ENCODE measurements around the gene OR13C9.
"Not testable (repeated sequence)": the region's sequence is repeated elsewhere in the genome, so short reads cannot be mapped to it uniquely, and the experiment has no call there.

OR13C9 gene

GRCh38 chr9:104618104-104618503, at the start of gene OR13C9:
TSS of gene OR13C9 (minus strand) at chr9:104618204. CDS start at chr9:104618204, 0 bp downstream.
- DNase-seq (ENCODE audit: low spot score), result no peak

- no peak for DNase-seq (ENCODE audit: low spot score)
These were observed 40.6 kb upstream of the OR13C9 start for GRCh38 chr9:104658496-104659195.

- DNase-seq (ENCODE audit: low spot score), result no peak
These were observed 17.5 kb upstream of the OR13C9 start for GRCh38 chr9:104635456-104635855.

- DNase-seq (ENCODE audit: low spot score), result no peak
These were observed 16.0 kb upstream of the OR13C9 start for GRCh38 chr9:104633976-104634520.

GRCh38 chr9:104625964-104626363, 8.0 kb upstream of the OR13C9 start:
- not testable (repeated sequence) for DNase-seq (ENCODE audit: low spot score)

- no peak for DNase-seq (ENCODE audit: low spot score)
These were observed 586 bp downstream of the OR13C9 start for GRCh38 chr9:104617418-104617817.

GRCh38 chr9:104611213-104611612, 6.8 kb downstream of the OR13C9 start:
- no peak for DNase-seq (ENCODE audit: low spot score)

GRCh38 chr9:104608336-104608735, 9.7 kb downstream of the OR13C9 start:
- no peak for DNase-seq (ENCODE audit: low spot score)

GRCh38 chr9:104606152-104606551, 11.9 kb downstream of the OR13C9 start:
- DNase-seq (ENCODE audit: low spot score), result no peak

GRCh38 chr9:104605527-104605926, 12.5 kb downstream of the OR13C9 start, which contains the start of gene OR13C2:
TSS of gene OR13C2 (minus strand) at chr9:104605627. CDS start at chr9:104605627, 0 bp downstream.
- not testable (repeated sequence) for DNase-seq (ENCODE audit: low spot score)

- no peak for DNase-seq (ENCODE audit: low spot score)
These were observed 13.2 kb downstream of the OR13C9 start for GRCh38 chr9:104604801-104605200.

- DNase-seq (ENCODE audit: low spot score), result not testable (repeated sequence)
These were observed 18.7 kb downstream of the OR13C9 start, which contains the start of gene OR13C5 for GRCh38 chr9:104599313-104599712. TSS of gene OR13C5 (minus strand) at chr9:104599413. CDS start at chr9:104599413, 0 bp downstream.

- DNase-seq (ENCODE audit: low spot score), result not testable (repeated sequence)
These were observed 19.3 kb downstream of the OR13C9 start for GRCh38 chr9:104598749-104599148.

- DNase-seq (ENCODE audit: low spot score), result no peak
These were observed 28.4 kb downstream of the OR13C9 start for GRCh38 chr9:104589626-104590025.

- no peak for DNase-seq (ENCODE audit: low spot score)
These were observed 31.4 kb downstream of the OR13C9 start for GRCh38 chr9:104586496-104587180.

GRCh38 chr9:104580562-104580961, 37.4 kb downstream of the OR13C9 start:
- DNase-seq (ENCODE audit: low spot score), result no peak

GRCh38 chr9:104577263-104577662, 40.7 kb downstream of the OR13C9 start:
- DNase-seq (ENCODE audit: low spot score), result no peak

- DNase-seq (ENCODE audit: low spot score), result no peak
These were observed 42.5 kb downstream of the OR13C9 start for GRCh38 chr9:104575456-104575855.

GRCh38 chr9:104572612-104573011, 45.4 kb downstream of the OR13C9 start:
- DNase-seq (ENCODE audit: low spot score), result no peak

- no peak for DNase-seq (ENCODE audit: low spot score)
These were observed 49.1 kb downstream of the OR13C9 start, which contains the start of gene OR13C8 for GRCh38 chr9:104568868-104569267. TSS of gene OR13C8 (plus strand) at chr9:104569168. CDS start at chr9:104569168, 0 bp downstream.

Data from ecto neural progenitor cell (in vitro differentiated cells).